KBM-7 (cell line): ENCODE results near the gene MYO7A.

ENCODE experiments used
- DNase-seq: peaks from one replicate; pipeline ENCODE4 v3.0.0-alpha.2; 2015
- in situ Hi-C: fragments of 300-500 bp; cut with MboI; formaldehyde crosslinking; loops from 2 replicates; pipeline ENCODE4 v1.14.3; 2020; ENCODE audit warnings: low sequenced_read_pairs, low pct_unique_long_range_greater_than_20kb, mixed read lengths

Gene MYO7A

DNA sequence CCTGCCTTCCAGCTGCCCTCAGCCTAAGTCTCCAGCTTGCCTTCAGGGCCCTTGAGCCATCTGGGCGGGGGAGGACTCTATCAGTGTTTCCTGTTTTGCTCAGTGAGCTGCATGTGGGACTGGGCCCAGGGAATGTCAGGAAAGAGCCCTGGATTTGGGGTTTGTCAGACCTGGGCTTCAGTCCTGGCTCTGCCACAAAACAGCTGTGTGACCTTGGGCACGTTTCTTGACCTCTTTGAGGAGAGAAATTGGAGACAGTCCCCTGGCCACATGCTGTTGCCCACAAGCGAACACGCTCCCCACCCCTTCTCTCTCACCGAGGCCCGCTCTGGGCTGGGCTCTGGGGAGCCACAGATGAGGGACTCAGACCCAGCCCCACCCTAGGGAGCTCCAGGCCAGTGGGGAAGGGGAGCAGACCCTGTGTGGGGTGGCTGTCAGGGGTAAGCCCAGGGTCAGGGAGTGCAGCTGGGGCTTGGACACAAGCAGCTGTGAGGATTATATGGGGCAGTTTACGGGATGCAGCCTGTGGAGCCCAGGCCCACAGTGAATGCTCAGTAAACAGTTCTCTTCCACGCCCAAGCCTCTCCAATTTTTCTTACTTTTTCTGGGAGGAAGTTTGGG, 12.3 kb downstream of the MYO7A start:
- in situ Hi-C loops: no loop called here
- DNase-seq: peak; percentile 83

GRCh38 chr11:77141034-77141433, 13.0 kb downstream of the MYO7A start:
- in situ Hi-C loops: no loop called here
- no peak for DNase-seq

DNA sequence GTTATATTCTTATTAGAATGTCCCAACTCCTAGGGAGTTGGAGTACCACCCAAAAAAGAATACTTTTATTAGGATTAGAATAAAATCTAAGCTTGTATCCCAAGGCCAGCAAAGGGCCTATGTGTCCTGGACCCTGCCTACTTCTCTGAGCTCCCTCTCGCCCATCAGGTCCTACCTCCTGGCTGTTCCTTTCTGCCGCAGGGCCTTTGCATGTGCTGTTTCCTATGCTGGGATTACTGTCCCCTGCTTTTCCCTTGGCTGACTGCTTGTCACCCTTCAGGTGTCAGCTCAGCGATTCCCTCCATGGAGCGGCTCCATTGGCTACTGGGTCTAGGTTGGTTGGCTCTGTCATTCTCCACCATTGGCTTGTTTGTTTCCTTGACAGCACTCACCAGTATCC, 13.4 kb downstream of the MYO7A start:
- DNase-seq: no peak
- in situ Hi-C loops: no loop called here

DNA sequence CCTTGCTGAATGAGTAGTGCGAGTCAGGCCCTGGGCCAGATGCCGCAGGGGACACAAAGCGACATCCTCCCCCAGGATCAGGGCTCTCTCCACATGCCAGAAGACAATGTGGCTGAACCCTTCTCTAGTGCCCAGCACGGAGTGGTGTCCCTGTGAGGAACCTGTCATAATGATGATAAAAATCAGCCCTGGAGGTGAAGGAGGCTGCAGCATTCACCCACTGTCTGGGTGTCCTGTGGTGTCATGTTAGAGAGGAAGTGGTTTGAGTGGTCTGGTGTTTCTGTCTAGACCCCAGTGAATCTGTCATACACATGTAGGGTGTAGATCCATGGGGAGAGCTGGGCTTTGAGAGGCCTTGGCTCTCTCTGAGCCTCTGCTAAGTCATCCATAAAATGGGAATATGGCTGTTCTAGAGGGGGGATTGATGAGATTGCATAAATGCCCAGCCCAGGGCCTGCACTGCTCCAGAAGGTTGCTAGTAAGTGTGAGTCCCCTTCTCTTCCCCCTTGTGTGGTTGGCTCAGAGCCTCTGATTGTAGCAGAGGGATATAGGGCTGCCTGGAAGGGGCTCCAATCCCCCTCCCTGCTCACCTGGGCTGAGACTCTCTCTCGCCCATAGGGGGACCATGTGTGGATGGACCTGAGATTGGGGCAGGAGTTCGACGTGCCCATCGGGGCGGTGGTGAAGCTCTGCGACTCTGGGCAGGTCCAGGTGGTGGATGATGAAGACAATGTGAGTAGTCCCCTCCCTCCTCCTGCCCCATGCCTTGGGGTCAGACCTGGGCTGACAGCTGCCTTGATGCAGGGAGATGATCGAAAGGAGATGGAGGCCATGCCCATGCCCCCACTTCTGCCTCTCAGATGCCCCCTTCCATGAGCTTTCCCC, 14.3 kb downstream of the MYO7A start:
- DNase-seq: peak; percentile 80
- in situ Hi-C loops: no loop called here

- no peak for DNase-seq
- in situ Hi-C loops: no loop called here
Measured at GRCh38 chr11:77143405-77144020, 15.5 kb downstream of the MYO7A start.

DNA sequence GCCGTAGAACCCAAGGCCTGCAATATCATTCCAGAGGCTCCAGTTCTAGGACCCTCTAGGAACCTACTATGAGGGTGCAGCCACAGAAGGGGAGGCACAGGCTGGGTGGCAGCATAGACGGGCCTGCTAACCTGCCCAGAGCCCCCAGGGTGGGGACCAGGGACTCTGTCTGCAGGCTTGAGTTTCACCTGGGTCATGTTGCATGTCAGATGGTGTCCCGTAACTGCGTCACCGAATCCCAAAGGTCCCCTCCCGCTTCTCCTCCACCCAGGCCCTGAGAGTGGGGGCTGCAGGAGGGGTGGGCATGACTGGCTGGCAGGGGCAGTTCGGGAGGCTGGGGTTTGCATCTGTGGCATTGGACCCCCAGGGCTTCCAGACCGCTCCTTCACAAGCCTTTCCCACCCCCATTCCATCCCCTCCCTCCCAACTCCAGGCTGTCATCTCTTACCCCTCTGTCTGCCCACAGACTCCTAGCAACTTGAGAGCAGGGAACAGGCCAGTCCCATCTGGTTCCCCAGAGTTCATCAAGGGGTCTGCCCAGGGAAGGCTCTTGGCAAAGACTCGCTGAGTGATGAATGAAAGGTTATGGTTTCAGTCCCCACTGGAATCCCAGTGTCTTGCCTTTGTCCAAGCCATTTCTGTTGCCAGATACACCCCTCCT, 16.3 kb downstream of the MYO7A start:
- in situ Hi-C loops: no loop called here
- no peak for DNase-seq

DNA sequence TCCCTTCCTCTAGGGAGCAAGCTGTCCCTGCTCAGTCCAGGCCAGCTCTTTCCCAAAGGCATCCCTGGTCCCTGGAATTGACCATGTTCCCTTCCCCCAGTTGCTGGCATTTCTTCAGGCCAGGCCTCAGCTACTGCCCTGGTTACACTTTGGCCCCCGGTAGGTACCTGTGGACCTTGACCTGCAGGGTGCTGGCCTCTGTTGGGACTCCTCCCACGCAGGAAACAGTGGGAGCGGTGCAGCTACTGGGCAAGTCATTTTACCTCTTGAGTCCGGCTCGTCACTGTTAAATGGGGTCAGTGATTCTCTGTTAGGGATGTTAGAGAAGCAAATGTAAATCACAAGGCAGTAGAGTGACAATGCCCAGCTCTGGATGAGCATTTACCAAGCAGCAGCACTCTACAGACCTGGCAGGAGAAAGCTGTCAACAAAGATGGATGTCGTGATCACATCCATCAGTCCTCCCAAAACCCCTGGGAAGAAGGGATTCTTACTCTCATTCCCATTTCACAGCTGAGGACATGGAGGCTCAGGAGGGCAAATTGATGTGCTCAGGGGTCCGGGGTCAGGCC, 16.9 kb downstream of the MYO7A start:
- no peak for DNase-seq
- in situ Hi-C loops: no loop called here

- in situ Hi-C loops: no loop called here
- no peak for DNase-seq
Measured at GRCh38 chr11:77146261-77147035, 18.4 kb downstream of the MYO7A start.

DNA sequence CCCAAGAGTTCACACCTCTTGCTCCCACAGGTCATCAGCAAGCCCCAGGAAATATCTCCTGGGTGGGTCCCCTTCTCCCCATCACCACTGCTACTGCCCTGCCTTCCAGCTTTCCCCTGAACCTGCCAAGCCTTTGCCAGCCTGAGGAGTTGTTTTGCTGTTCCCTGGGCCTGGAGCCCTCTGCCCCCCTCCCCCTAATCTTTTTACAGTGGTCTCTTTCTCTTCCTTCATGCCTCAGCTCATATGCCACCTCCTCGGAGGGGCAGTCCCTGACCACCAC, 18.9 kb downstream of the MYO7A start:
- no peak for DNase-seq
- in situ Hi-C loops: no loop called here

GRCh38 chr11:77147668-77148321, 19.7 kb downstream of the MYO7A start:
- in situ Hi-C loops: no loop called here
- no peak for DNase-seq

DNA sequence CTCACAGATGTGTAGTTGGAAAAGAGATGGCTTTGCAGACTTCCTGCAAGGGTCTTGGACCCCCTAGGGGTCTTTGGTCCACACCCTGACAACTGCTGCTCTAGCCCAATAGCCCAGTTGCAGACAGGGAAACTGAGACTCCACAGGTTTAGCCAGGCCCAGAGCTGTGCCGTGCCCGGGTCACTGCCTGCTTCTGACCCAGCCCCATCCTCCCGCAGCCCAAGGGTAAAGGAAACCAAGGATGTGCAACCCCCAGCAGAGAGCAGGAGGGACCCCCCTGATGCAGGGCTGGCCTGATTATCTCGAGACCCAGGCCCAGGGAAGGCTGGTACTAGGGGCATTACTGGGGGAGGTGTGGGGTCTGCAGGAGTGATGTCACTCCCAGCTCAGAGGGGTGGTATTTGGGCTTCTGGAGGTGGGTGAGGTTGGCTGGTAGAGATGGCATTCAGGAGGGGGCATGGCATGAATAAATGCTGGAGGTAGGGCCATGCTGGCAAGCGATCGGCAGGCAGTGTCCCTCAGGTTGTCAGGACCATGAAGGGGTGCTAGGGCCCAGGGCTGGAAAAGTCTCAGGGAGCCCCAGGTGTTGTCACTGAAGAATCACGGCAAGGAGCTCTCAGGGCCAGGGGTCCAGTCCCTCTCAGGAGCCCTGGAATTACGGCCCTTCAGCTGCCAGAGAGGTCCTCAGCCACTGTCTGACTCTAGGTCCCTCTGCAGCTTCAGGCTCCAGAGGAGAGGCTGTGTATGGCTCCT, 21.1 kb downstream of the MYO7A start:
- no peak for DNase-seq
- in situ Hi-C loops: no loop called here

GRCh38 chr11:77149716-77150392, 21.8 kb downstream of the MYO7A start:
- DNase-seq: no peak
- in situ Hi-C loops: no loop called here

DNA sequence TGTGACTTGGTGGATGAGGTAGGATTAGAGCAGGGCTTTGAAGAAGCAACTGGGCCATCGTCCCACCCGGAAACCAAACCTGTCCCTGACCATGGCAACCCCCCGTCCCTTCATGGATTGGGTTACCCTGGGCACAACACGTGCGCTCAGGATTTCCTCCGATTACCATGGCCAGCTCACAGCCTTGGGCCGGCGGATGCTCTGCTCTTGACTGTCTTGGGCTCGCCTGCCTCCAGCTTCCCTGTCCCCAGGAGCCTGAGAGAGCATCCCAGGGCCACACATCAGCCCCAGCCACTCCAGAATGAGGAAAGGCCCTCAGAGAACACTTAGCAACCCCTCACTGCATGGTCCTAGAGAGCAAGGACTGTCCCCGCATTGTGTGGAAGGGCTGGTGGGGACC, 22.8 kb downstream of the MYO7A start:
- DNase-seq: no peak
- in situ Hi-C loops: no loop called here

DNA sequence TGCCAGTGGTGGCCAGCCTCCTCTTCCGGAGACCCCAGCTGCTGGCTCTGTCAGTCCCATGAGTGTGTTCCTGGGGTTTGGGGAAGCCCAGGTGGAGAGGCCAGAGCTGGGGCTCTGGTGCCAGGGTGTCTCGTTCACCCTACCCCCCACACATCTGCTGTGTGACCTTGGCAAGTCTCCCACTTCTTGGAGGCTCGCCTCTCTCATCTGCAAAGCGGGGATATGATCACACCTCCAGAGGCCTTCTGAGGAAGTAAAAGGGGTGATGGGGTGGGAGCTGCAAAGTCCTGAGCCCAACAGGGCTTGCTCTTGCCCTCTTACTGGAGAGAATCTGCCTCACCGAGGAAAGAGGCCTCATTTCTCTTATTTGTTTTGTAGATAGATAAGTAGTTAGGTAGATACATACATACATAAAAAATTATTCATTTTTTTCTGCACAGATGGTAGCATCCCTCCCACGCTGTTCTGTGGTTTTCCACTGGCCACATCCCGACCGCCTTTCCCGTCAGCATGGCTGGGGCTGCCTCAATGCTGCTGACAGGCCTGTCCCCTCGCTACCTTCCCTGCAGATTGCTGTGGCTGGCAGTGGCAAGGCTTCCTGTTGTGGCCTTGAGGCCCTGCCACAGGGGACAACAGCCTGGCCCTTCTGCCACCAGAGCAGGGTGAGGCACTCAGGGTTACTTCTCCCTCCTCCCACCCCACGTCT, 23.9 kb downstream of the MYO7A start:
- DNase-seq: peak; percentile 91
- in situ Hi-C loops: no loop called here

GRCh38 chr11:77152846-77153245, 24.8 kb downstream of the MYO7A start:
- DNase-seq: no peak
- in situ Hi-C loops: no loop called here

GRCh38 chr11:77153276-77154185, 25.5 kb downstream of the MYO7A start:
- DNase-seq: no peak
- in situ Hi-C loops: no loop called here
